ENCODE data around the gene SMIM14.
"Not testable (repeated sequence)": the region's sequence is repeated elsewhere in the genome, so short reads cannot be mapped to it uniquely, and the experiment has no call there.

The SMIM14 gene

GRCh38 chr4:39642885-39643552 lies 4.4 kb upstream of the SMIM14 start:
- DNase-seq: no peak

GRCh38 chr4:39641451-39641850 lies 2.8 kb upstream of the SMIM14 start:
- DNase-seq: no peak

- DNase-seq: peak; percentile 27
Observed at GRCh38 chr4:39637586-39638353, 895 bp downstream of the SMIM14 start.

- DNase-seq: no peak
Observed at GRCh38 chr4:39637221-39637585, 1.5 kb downstream of the SMIM14 start.

GRCh38 chr4:39636531-39637184 lies 2.0 kb downstream of the SMIM14 start:
- DNase-seq: no peak

- no peak for DNase-seq
Observed at GRCh38 chr4:39635023-39635422, 3.6 kb downstream of the SMIM14 start.

- no peak for DNase-seq
Observed at GRCh38 chr4:39631700-39632079, 7.0 kb downstream of the SMIM14 start.

- DNase-seq: no peak
Observed at GRCh38 chr4:39627413-39627812, 11.3 kb downstream of the SMIM14 start.

GRCh38 chr4:39626913-39627312 lies 11.8 kb downstream of the SMIM14 start:
- no peak for DNase-seq

- no peak for DNase-seq
Observed at GRCh38 chr4:39626261-39626660, 12.4 kb downstream of the SMIM14 start.

- DNase-seq: peak; percentile 1
Observed at GRCh38 chr4:39621582-39621981, 17.1 kb downstream of the SMIM14 start.

- DNase-seq: no peak
Observed at GRCh38 chr4:39620551-39621313, 17.9 kb downstream of the SMIM14 start.

GRCh38 chr4:39617534-39617933 lies 21.1 kb downstream of the SMIM14 start:
- DNase-seq: no peak

- no peak for DNase-seq
Observed at GRCh38 chr4:39616651-39617050, 22.0 kb downstream of the SMIM14 start.

GRCh38 chr4:39616112-39616511 lies 22.6 kb downstream of the SMIM14 start:
- not testable (repeated sequence) for DNase-seq

GRCh38 chr4:39614487-39615162 lies 24.0 kb downstream of the SMIM14 start:
- no peak for DNase-seq

- DNase-seq: no peak
Observed at GRCh38 chr4:39613093-39613656, 25.5 kb downstream of the SMIM14 start.

GRCh38 chr4:39609454-39609931 lies 29.2 kb downstream of the SMIM14 start:
- DNase-seq: no peak

GRCh38 chr4:39608451-39608850 lies 30.2 kb downstream of the SMIM14 start:
- DNase-seq: no peak

- DNase-seq: no peak
Observed at GRCh38 chr4:39606747-39607146, 31.9 kb downstream of the SMIM14 start.

GRCh38 chr4:39597695-39598381 lies 40.8 kb downstream of the SMIM14 start:
- DNase-seq: no peak

GRCh38 chr4:39596971-39597370 lies 41.7 kb downstream of the SMIM14 start:
- DNase-seq: no peak

All from NCI-H2029 (cell line).